Liver (tissue), 9 donors: ENCODE measurements around the gene RIOK1. TPM values are rescaled to one million over a fixed set of nuclear protein-coding genes. Genes with fewer than 3 reads are reported as not detected.
"Not testable (repeated sequence)": the region's sequence is repeated elsewhere in the genome, so short reads cannot be mapped to it uniquely, and the experiment has no call there.

ENCODE experiments used
- DNase-seq: peaks from one replicate; pipeline ENCODE4 v3.0.0-alpha.2; 2017; ENCODE audit warnings: low spot score
- H3K27ac ChIP-seq, 2 donors: one replicate each; pipeline ENCODE4 v1.7.0; 2013; ENCODE audit warnings: inconsistent platforms in 2 of 2, low read length in 2 of 2, control low read depth in 1 of 2, low read depth in 1 of 2, mild to moderate bottlenecking in 1 of 2
- H3K27me3 ChIP-seq, 4 donors: one replicate each; pipeline versions ENCODE4 v1.6.1 to v1.7.0; 2013; ENCODE audit warnings: low read length in 3 of 4, inconsistent platforms in 1 of 4, mild to moderate bottlenecking in 1 of 4, moderate library complexity in 1 of 4; ENCODE audit not compliant: control insufficient read depth in 4 of 4, insufficient read depth in 4 of 4
- H3K36me3 ChIP-seq, 4 donors: one replicate each; pipeline versions ENCODE4 v1.6.1 to v1.7.0; 2013; ENCODE audit warnings: low read length in 3 of 4, mild to moderate bottlenecking in 3 of 4, low read depth in 1 of 4, moderate library complexity in 1 of 4; ENCODE audit not compliant: control insufficient read depth in 4 of 4, insufficient read depth in 3 of 4
- H3K4me1 ChIP-seq, 4 donors: one replicate each; pipeline versions ENCODE4 v1.6.1 to v1.7.0; 2013; ENCODE audit warnings: low read length in 3 of 4, mild to moderate bottlenecking in 3 of 4, moderate library complexity in 1 of 4; ENCODE audit not compliant: control insufficient read depth in 4 of 4, insufficient read depth in 4 of 4
- H3K4me3 ChIP-seq, 3 donors: one replicate each; pipeline versions ENCODE4 v1.6.1 to v1.7.0; 2013; ENCODE audit warnings: low read length in 3 of 3, control low read depth in 1 of 3, low read depth in 1 of 3, mild to moderate bottlenecking in 1 of 3
- H3K9ac ChIP-seq, 2 donors: one replicate each; pipeline ENCODE4 v1.7.0; 2013; ENCODE audit warnings: low read length in 2 of 2, mild to moderate bottlenecking in 2 of 2, moderate library complexity in 2 of 2, control low read depth in 1 of 2, low read depth in 1 of 2
- H3K9me3 ChIP-seq, 4 donors: one replicate each; pipeline versions ENCODE4 v1.6.1 to v1.7.0; 2013; ENCODE audit warnings: low read length in 3 of 4; ENCODE audit not compliant: control insufficient read depth in 4 of 4
- ATF3 ChIP-seq: IDR thresholded peaks from 2 replicates; pipeline ENCODE4 v1.6.1; 2016; ENCODE audit warnings: antibody characterized with exemption
- EGR1 ChIP-seq, 2 donors: IDR thresholded peaks; 2 replicates each; pipeline ENCODE4 v1.6.1; 2016 to 2018; ENCODE audit warnings: antibody characterized with exemption in 2 of 2, low read depth in 2 of 2
- FOXA1 ChIP-seq: IDR thresholded peaks from 2 replicates; pipeline ENCODE4 v1.6.1; 2016; ENCODE audit warnings: antibody characterized with exemption
- FOXA2 ChIP-seq: IDR thresholded peaks from 2 replicates; pipeline ENCODE4 v1.6.1; 2016; ENCODE audit warnings: antibody characterized with exemption
- GABPA ChIP-seq, 2 donors: IDR thresholded peaks in 1 of 2; conservative IDR thresholded peaks in 1 of 2; 2 replicates each; pipeline ENCODE4 v1.6.1; 2016; ENCODE audit warnings: antibody characterized with exemption in 2 of 2, mild to moderate bottlenecking in 1 of 2, moderate library complexity in 1 of 2
- HNF4A ChIP-seq, 2 donors: conservative IDR thresholded peaks; 2 replicates each; pipeline ENCODE4 v1.6.1; 2016; ENCODE audit warnings: antibody characterized with exemption in 2 of 2, mild to moderate bottlenecking in 2 of 2
- HNF4G ChIP-seq: IDR thresholded peaks from 2 replicates; pipeline ENCODE4 v1.6.1; 2016; ENCODE audit warnings: antibody characterized with exemption
- JUND ChIP-seq, 2 donors: IDR thresholded peaks; 2 replicates each; pipeline ENCODE4 v1.6.1; 2016; ENCODE audit warnings: antibody characterized with exemption in 2 of 2
- MAX ChIP-seq: IDR thresholded peaks from 2 replicates; pipeline ENCODE4 v1.6.1; 2016; ENCODE audit warnings: antibody characterized with exemption
- NR2F2 ChIP-seq: IDR thresholded peaks from 2 replicates; pipeline ENCODE4 v1.6.1; 2016; ENCODE audit warnings: antibody characterized with exemption
- RAD21 ChIP-seq, 2 donors: IDR thresholded peaks; 2 replicates each; pipeline ENCODE4 v1.6.1; 2016; ENCODE audit warnings: antibody characterized with exemption in 2 of 2, mild to moderate bottlenecking in 2 of 2
- RXRA ChIP-seq, 2 donors: IDR thresholded peaks; 2 replicates each; pipeline ENCODE4 v1.6.1; 2017 to 2018; ENCODE audit warnings: antibody characterized with exemption in 2 of 2, mild to moderate bottlenecking in 1 of 2
- SP1 ChIP-seq: IDR thresholded peaks from 2 replicates; pipeline ENCODE4 v1.6.1; 2018; ENCODE audit warnings: antibody characterized with exemption, mild to moderate bottlenecking
- WGBS: extraction: QIAGEN DNeasy Blood & Tissue Kit; methylation state at CpG from one replicate; pipeline ENCODE4 v1.1.7; 2013; 5-methylcytosine and 5-hydroxymethylcytosine counted together
- polyA plus RNA-seq, 2 donors: library from polyadenylated mRNA; stranded (reverse) in 1 of 2; unstranded in 1 of 2; fragments of 200-250 nt in 1 of 2; fragments of >200 nt in 1 of 2; fragmentation: Nextera tagmentation in 1 of 2; extraction: Ambion mirVana in 1 of 2; gene quantifications; one replicate each; pipeline versions ENCODE4 v1.2.1 to v1.2.3, GENCODE V29; 2013 to 2015
- total RNA-seq, 2 donors: library from RNA; depleted of rRNA; stranded (reverse); fragments of >200 nt; gene quantifications; one replicate each; pipeline ENCODE4 v1.2.3, GENCODE V29; 2014
- TF ChIP-seq, protein P1 (sequence below): IDR thresholded peaks from 2 replicates; pipeline ENCODE4 v1.6.1; 2016; ENCODE audit warnings: antibody characterized with exemption
- TF ChIP-seq, protein P2 (sequence below): IDR thresholded peaks from 2 replicates; pipeline ENCODE4 v1.6.1; 2016; ENCODE audit warnings: antibody characterized with exemption, mild to moderate bottlenecking
- donor health status: healthy.
- donor health status: healthy.
- donor health status: healthy.
- donor health status: healthy.
- donor health status: healthy.

Gene RIOK1
- total and polyA plus RNA-seq, 4 donors, result 4.8 to 10.0 (median 6.6) TPM

DNA sequence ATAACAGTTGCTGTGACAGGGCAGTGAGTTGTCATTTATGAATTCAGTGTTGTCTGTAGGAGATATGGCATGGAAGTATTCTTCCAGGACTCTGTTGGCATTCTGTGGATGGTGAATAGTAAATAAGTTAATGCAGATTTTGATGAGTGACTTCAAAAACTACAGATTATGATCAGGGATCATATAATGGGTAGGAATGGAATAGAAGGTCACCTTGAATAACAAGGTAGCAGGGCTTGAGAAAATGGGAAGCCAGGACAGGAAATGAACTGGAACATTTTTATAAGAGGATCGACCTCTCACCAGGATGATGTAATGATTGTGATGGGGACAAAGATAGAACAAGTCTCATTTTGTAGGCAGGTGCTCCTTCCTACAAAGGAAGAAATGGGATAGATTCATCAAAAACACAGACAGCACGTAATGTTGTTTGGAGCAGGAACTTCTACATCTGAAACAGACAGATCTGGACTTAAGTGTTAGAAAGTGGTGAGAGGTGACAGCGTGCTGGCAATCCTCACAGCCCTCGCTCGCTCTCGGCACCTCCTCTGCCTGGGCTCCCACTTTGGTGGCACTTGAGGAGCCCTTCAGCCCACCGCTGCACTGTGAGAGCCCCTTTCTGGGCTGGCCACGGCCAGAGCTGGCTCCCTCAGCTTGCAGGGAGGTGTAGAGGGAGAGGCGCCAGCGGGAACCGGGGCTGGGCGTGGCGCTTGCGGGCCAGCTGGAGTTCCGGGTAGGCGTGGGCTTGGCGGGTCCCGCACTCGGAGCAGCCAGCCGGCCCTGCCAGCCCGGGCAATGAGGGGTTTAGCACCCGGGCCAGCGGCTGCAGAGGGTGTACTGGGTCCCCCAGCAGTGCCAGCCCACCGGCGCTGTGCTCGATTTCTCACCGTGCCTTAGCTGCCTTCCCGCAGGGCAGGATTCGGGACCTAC lies 45.8 kb upstream of the RIOK1 start:
- no peak overlapping the region for H3K27ac ChIP-seq
- TF ChIP-seq JUND (IDR thresholded peaks at IDR 0.05) (no peak), RXRA (IDR thresholded peaks at IDR 0.05) (no peak), SP1 (no peak), HNF4G (no peak), ATF3 (no peak), HNF4A (conservative IDR thresholded peaks at IDR 0.05) (no peak), RAD21 (IDR thresholded peaks at IDR 0.05) (no peak), FOXA2 (no peak), GABPA (IDR thresholded peaks at IDR 0.05 in 1 of 2, conservative IDR thresholded peaks at IDR 0.05 in 1 of 2) (no peak), FOXA1 (no peak), EGR1 (IDR thresholded peaks at IDR 0.05; ENCODE audit: low read depth in 2 of 2) (no peak), NR2F2 (no peak), MAX (no peak)
- TF ChIP-seq, protein P1, sequence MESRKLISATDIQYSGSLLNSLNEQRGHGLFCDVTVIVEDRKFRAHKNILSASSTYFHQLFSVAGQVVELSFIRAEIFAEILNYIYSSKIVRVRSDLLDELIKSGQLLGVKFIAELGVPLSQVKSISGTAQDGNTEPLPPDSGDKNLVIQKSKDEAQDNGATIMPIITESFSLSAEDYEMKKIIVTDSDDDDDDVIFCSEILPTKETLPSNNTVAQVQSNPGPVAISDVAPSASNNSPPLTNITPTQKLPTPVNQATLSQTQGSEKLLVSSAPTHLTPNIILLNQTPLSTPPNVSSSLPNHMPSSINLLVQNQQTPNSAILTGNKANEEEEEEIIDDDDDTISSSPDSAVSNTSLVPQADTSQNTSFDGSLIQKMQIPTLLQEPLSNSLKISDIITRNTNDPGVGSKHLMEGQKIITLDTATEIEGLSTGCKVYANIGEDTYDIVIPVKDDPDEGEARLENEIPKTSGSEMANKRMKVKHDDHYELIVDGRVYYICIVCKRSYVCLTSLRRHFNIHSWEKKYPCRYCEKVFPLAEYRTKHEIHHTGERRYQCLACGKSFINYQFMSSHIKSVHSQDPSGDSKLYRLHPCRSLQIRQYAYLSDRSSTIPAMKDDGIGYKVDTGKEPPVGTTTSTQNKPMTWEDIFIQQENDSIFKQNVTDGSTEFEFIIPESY, result no peak
- TF ChIP-seq, protein P2, sequence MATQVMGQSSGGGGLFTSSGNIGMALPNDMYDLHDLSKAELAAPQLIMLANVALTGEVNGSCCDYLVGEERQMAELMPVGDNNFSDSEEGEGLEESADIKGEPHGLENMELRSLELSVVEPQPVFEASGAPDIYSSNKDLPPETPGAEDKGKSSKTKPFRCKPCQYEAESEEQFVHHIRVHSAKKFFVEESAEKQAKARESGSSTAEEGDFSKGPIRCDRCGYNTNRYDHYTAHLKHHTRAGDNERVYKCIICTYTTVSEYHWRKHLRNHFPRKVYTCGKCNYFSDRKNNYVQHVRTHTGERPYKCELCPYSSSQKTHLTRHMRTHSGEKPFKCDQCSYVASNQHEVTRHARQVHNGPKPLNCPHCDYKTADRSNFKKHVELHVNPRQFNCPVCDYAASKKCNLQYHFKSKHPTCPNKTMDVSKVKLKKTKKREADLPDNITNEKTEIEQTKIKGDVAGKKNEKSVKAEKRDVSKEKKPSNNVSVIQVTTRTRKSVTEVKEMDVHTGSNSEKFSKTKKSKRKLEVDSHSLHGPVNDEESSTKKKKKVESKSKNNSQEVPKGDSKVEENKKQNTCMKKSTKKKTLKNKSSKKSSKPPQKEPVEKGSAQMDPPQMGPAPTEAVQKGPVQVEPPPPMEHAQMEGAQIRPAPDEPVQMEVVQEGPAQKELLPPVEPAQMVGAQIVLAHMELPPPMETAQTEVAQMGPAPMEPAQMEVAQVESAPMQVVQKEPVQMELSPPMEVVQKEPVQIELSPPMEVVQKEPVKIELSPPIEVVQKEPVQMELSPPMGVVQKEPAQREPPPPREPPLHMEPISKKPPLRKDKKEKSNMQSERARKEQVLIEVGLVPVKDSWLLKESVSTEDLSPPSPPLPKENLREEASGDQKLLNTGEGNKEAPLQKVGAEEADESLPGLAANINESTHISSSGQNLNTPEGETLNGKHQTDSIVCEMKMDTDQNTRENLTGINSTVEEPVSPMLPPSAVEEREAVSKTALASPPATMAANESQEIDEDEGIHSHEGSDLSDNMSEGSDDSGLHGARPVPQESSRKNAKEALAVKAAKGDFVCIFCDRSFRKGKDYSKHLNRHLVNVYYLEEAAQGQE, result no peak
- no peak for DNase-seq
- H3K9ac ChIP-seq, result no peak overlapping the region
- H3K27me3 ChIP-seq, result no peaks in the 10 kb centered on the region
- 92% methylated on average over 29 of the region's 29 CpGs for WGBS
- no peaks in the 10 kb centered on the region for H3K4me1 ChIP-seq
- H3K9me3 ChIP-seq, result no peaks in the 10 kb centered on the region
- H3K36me3 ChIP-seq, result no peaks in the 10 kb centered on the region
- H3K4me3 ChIP-seq, result no peak overlapping the region

DNA sequence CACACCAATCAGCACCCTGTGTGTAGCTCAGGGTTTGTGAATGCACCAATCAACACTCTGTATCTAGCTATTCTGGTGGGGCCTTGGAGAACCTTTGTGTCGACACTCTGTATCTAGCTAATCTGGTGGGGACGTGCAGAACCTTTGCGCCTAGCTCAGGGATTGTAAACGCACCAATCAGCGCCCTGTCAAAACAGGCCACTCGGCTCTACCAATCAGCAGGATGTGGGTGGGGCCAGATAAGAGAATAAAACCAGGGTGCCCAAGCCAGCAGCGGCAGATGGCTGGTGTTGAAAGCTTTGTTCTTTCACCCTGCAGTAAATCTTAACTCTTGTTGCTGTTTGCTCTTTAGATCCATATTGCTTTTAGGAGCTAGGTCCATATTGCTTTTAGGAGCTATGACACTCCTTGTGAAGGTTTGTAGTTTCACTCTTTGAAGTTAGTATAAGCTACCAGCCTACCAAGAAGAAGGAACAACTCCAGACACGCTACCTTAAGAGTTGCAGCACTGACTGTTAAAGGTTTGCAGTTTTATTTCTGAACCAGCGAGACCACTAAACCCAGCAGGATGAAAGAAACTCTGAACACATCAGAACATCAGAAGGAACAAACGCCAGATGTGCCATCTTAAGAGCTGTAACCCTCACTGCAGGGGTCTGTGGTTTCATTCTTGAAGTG lies 44.7 kb upstream of the RIOK1 start:
- WGBS, result 90% methylated on average over 10 of the region's 10 CpGs
- H3K27ac ChIP-seq, H3K4me1 ChIP-seq, H3K4me3 ChIP-seq, H3K27me3 ChIP-seq, H3K36me3 ChIP-seq, H3K9ac ChIP-seq, H3K9me3 ChIP-seq, DNase-seq: not testable (repeated sequence)

GRCh38 chr6:7347551-7347997 lies 42.0 kb upstream of the RIOK1 start:
- not testable (repeated sequence) for H3K36me3 ChIP-seq, DNase-seq, H3K4me1 ChIP-seq, H3K27ac ChIP-seq, H3K4me3 ChIP-seq, H3K9me3 ChIP-seq, H3K27me3 ChIP-seq, H3K9ac ChIP-seq
- WGBS, result 61% methylated on average over 2 of the region's 2 CpGs

DNA sequence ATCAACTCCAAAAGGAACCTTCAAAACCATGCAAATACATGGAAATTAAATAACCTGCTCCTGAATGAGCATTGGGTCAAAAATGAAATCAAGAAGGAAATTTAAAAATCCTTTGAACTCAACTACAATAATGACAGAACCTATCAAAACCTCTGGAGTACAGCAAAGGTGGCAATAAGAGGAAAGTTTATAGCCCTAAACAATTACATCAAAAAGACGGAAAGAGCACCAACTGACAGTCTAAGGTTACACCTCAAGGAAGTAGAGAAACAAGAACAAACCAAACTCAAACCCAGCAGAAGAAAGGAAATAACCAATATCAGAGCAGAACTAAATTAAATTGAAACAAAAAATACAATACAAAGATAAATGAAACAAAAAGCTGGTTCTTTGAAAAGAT lies 39.0 kb upstream of the RIOK1 start:
- H3K36me3 ChIP-seq, H3K9ac ChIP-seq, H3K27ac ChIP-seq, H3K27me3 ChIP-seq, DNase-seq, H3K9me3 ChIP-seq, H3K4me3 ChIP-seq, H3K4me1 ChIP-seq: not testable (repeated sequence)
- 85% methylated on average over 1 of the region's 1 CpG for WGBS
